Activated CD4-positive, alpha-beta T cell treated with anti-CD3 and anti-CD28 coated beads for 1 hour (primary cell): ENCODE data around the gene GPR132.

Source experiments
- DNase-seq: peaks from one replicate; pipeline ENCODE4 v3.0.0-alpha.2; 2020

Gene GPR132

GRCh38 chr14:105015242-105015641 is 50.0 kb downstream of the GPR132 start:
- DNase-seq: no peak

- no peak for DNase-seq
Measured at GRCh38 chr14:105014631-105015030, 50.6 kb downstream of the GPR132 start.

- no peak for DNase-seq
Measured at GRCh38 chr14:105014032-105014431, 51.2 kb downstream of the GPR132 start.

GRCh38 chr14:105013150-105013785 is 52.0 kb downstream of the GPR132 start:
- no peak for DNase-seq

- no peak for DNase-seq
Measured at GRCh38 chr14:105012171-105012985, 52.9 kb downstream of the GPR132 start.

GRCh38 chr14:105011312-105011990 is 53.8 kb downstream of the GPR132 start:
- no peak for DNase-seq

GRCh38 chr14:105010891-105011291 is 54.3 kb downstream of the GPR132 start:
- DNase-seq: no peak

- DNase-seq: no peak
Measured at GRCh38 chr14:105010106-105010505, 55.1 kb downstream of the GPR132 start.

- DNase-seq: no peak
Measured at GRCh38 chr14:105007593-105008264, 57.5 kb downstream of the GPR132 start.

- DNase-seq: no peak
Measured at GRCh38 chr14:105006831-105007592, 58.2 kb downstream of the GPR132 start.

- no peak for DNase-seq
Measured at GRCh38 chr14:105005929-105006830, 59.0 kb downstream of the GPR132 start.

GRCh38 chr14:105005329-105005928 is 59.8 kb downstream of the GPR132 start:
- no peak for DNase-seq
